HG02571 (cell line): ENCODE data around the gene PRAMEF20.
"Not testable (repeated sequence)": the region's sequence is repeated elsewhere in the genome, so short reads cannot be mapped to it uniquely, and the experiment has no call there.

ENCODE experiments used
- ATAC-seq: cut with Tn5 transposase; IDR thresholded peaks from one replicate; pipeline ENCODE4 v1.9.1; 2021; ENCODE audit warnings: mild to moderate bottlenecking, moderate library complexity; ENCODE audit not compliant: unreplicated experiment

The PRAMEF20 gene

GRCh38 chr1:13410150-13410549 lies at the start of gene PRAMEF20:
TSS of gene PRAMEF20 (plus strand) at chr1:13410450. CDS start at chr1:13416355, 5,905 bp downstream.
- ATAC-seq, result not testable (repeated sequence)

DNA sequence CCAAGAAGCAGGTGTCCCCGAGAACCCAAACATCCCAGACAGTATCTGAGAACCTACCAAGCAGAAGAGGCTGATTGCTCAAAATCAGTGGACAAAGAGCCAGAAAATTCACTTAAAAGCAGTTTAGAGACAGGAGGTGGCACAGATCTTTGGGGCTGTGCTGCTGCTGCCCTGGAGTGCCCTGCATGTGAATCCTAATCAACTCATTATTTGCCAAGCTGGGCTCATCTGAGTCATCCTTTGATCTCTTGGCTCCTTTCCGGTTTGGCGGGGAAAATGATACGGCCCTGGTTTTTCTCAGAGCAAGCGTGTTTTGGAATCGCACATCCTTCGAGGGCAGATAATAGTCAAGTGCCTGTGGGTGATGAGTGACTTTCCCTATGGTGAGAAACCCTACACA lies 47.9 kb upstream of the PRAMEF20 start:
- not testable (repeated sequence) for ATAC-seq

GRCh38 chr1:13364928-13365327 lies 45.3 kb upstream of the PRAMEF20 start:
- not testable (repeated sequence) for ATAC-seq

DNA sequence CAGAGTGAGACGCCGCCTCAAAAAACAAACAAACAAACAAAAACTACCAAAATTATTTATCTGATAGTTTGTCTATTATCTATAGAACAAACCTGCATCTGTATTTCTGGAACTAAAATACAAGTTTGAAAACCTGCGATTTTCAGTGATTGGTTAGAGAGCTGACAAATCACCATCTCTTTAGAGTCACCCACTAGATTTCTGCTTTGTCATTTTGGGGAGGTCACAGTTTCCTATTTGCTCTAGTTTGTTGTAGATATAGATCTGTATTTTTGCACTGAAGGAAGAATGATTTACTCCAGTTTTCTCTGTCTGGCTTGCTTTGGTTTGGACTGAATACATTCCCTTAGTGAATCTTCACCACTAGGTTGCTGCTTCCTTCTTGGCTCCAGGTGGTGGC lies 43.7 kb upstream of the PRAMEF20 start:
- not testable (repeated sequence) for ATAC-seq

- not testable (repeated sequence) for ATAC-seq
Measured at GRCh38 chr1:13368544-13368943, 41.7 kb upstream of the PRAMEF20 start.

GRCh38 chr1:13378983-13379382 lies 31.3 kb upstream of the PRAMEF20 start:
- ATAC-seq, result not testable (repeated sequence)

GRCh38 chr1:13380380-13380779 lies 29.9 kb upstream of the PRAMEF20 start:
- ATAC-seq, result not testable (repeated sequence)

GRCh38 chr1:13389332-13389731 lies 20.9 kb upstream of the PRAMEF20 start, which contains the start of gene PRAMEF17:
TSS of gene PRAMEF17 (plus strand) at chr1:13389632. CDS start at chr1:13389658, 26 bp downstream.
- not testable (repeated sequence) for ATAC-seq

DNA sequence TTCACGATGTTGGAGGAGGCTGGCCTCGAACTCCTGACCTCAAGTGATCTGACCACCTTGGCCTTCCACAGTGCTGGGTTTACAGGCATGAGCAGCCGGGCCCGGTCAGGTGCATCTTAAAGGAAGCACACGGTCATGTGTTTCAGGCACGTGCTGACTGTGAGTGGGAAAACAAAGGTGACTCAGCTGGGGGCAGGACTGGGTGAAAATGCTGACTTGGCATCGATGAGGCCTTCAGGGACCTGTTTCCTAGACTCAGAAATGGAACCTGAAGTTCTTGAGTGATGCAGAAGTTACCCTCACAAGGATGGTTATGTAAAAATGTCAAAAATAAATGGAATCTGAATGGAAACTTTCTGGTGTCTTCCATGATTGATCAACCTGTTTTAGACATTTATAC lies 17.2 kb upstream of the PRAMEF20 start:
- not testable (repeated sequence) for ATAC-seq

- ATAC-seq, result not testable (repeated sequence)
Measured at GRCh38 chr1:13394761-13395160, 15.5 kb upstream of the PRAMEF20 start.

GRCh38 chr1:13395311-13395710 lies 14.9 kb upstream of the PRAMEF20 start:
- ATAC-seq, result not testable (repeated sequence)

GRCh38 chr1:13407811-13408210 lies 2.4 kb upstream of the PRAMEF20 start:
- ATAC-seq, result no peak

DNA sequence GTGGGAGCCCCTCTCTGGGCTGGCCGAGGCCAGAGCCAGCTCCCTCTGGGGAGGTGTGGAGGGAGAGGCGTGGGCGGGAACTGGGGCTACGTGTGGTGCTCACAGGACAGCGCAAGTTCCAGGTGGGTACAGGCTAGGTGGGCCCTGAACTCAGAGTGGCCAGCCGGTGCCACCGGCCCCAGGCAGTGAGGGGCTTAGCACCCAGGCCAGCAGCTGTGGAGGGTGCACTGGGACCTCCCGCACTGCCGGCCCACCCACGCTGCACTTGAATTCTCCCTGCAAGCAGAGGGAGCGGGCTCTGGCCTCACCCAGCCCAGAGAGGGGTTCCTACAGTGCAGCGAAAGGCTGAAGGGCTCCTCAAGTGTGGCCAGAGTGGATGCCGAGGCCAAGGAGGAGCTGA lies 20.2 kb downstream of the PRAMEF20 start:
- no peak for ATAC-seq

GRCh38 chr1:13432251-13432650 lies 22.0 kb downstream of the PRAMEF20 start:
- no peak for ATAC-seq

DNA sequence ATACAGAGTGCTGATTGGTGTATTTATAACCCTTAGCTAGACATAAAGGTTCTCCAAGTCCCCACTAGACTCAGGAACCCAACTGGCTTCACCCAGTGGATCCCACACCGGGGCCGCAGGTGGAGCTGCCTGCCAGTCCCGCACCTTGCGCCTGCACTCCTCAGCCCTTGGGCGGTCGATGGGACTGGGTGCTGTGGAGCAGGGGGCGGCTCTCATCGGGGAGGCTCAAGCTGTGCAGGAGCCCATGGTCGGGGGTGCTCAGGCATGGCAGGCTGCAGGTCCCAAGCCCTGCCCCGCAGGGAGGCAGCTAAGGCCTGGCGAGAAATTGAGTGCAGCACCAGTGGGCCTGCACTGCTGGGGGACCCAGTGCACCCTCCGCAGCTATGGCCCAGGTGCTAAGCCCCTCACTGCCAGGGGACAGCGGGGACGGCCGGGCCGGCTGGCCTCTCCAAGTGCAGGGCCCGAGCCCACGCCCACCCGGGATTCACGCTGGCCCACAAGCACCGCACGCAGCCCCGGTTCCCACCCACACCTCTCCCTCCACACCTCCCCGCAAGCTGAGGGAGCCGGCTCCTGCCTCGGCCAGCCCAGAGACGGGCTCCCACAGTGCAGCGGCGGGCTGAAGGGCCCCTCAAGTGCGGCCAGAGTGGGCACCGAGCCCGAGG lies 23.6 kb downstream of the PRAMEF20 start:
- not testable (repeated sequence) for ATAC-seq

- ATAC-seq, result no peak
Measured at GRCh38 chr1:13435458-13435857, 25.2 kb downstream of the PRAMEF20 start.

DNA sequence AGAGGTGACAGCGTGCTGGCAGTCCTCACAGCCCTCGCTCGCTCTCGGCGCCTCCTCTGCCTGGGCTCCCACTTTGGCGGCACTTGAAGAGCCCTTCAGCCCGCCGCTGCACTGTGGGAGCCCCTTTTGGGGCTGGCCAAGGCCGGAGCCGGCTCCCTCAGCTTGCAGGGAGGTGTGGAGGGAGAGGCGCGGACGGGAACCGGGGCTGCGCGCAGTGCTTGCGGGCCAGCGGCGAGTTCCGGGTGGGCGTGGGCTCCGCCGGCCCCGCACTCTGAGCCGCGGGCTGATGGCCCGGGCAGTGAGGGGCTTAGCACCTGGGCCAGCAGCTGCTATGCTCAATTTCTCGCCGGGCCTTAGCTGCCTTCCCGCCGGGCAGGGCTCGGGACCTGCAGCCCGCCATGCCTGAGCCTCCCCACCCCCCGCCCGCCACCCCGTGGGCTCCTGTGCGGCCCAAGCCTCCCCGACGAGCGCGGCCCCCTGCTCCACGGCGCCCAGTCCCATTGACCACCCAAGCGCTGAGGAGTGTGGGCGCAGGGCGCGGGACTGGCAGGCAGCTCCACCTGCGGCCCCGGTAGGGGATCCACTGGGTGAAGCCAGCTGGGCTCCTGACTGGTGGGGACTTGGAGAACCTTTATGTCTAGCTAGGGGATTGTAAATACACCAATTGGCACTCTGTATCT lies 29.0 kb downstream of the PRAMEF20 start:
- not testable (repeated sequence) for ATAC-seq

GRCh38 chr1:13443335-13443979 lies 33.2 kb downstream of the PRAMEF20 start:
- ATAC-seq, result no peak

- ATAC-seq, result no peak
Measured at GRCh38 chr1:13450204-13450603, 40.0 kb downstream of the PRAMEF20 start.

DNA sequence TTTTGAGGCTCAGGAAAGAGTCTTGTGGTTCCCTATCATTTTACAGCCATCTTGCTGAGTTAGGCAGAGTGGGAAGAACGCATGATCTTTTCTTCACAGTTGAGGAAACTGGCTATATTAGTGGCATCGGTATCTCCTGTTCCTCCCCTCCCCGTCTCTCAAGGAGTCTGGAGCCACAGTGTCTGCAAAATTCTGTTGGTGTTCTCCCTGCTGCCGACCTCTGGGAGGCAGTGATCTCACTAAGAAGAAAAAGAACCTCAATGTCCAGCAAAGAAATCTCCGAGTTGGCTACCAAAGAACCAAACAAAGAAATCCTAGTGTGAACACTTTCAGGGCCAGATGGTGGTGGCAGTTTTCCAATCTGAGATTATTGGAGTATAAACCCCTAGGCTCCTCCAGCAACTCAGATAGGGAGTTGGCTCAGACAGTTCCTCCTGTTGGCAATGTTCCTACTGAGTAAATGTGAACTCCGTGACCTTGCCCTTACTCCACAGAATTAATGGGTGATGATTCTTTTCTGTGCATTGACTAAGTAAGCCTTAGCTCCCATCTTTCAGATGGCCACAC lies 41.2 kb downstream of the PRAMEF20 start:
- no peak for ATAC-seq

- ATAC-seq, result no peak
Measured at GRCh38 chr1:13456904-13457532, 46.8 kb downstream of the PRAMEF20 start.
